ENCODE results near the gene HLA-DOB. TPM values are rescaled to one million over a fixed set of nuclear protein-coding genes. Genes with fewer than 3 reads are reported as not detected.

The HLA-DOB gene
- not detected in 2 replicates for total RNA-seq (2014; rRNA removed; shearing (Covaris generic))

DNA sequence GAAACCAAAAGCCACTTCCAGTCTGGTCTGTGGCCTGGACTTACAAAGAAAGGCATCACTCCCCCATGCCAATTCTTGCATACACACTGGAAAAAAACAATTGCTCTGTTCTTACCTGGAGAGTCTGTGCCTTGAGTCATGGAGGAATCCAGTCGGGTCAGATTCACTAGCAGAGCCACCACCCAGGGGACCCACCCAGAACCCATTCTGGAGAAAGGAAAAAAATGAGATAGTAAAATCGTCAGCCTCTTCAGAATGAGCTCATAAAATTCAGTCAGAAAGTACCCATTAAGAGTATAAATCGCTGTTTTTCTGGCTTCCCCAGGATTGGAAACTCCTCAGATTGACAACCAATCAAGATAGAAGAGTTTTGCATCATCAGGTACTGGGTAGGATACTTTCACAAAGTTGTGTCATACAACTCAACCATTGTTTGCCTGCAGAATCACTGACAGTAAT, at the start of gene HLA-DOB:
HLA-DOB (minus strand) TSS at position 257 of the 459 bp plus-strand sequence; CDS start at position 206, 51 bp downstream.
- peak; percentile 65 for DNase-seq (ENCODE audit: low spot score)

DNA sequence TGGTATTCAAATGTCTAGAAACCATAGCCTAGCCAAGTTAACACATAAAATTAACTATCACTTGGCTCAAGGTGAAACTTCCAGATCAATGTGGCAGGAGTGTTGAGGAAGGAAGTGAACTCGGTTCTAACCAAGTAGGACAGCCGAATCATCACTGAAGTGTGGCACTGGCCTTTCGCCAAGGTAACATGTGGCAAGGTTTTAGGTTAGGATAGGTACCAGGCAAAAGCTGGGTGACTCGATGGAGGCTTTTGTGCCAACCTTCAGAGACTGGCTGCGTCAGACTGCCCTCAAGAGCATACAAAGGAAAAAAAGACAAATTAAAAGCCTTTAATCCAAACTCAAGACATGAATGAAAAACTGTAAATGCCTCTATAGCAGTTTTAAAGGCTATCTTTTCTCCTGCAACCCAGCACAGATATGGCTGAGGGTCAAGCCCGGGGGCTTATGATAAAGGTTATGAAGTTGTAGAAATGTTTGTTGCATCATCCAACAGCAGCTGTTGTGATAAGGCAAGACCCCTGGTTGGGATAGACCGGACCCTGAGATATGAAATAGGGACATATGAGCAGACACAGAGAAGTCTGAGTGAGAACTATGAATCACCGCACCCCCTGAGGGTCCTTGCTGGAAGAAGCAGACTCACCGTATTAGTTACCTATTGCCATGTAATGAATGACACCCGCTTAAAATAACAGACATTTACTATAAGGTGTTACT, 49.1 kb upstream of the HLA-DOB start:
- no peak for DNase-seq (ENCODE audit: low spot score)

DNA sequence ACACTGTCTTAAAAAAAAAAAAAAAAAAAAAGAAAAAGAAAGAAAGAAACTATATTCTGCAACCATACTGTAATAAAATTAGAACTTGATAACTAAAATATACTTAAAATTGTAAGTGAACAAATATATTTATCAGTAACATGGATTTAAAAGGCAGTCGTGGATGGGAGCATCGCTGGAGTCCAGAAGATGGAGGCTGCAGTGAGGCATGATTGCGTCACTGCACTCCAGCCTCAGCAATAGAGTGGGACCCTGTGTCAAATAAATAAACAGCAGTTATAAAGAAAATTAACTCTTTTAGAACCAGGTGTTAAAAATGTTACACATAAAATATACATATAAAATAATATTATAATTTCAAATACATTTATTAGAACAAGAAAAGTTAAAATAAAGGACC, 45.9 kb upstream of the HLA-DOB start:
- no peak for DNase-seq (ENCODE audit: low spot score)

DNA sequence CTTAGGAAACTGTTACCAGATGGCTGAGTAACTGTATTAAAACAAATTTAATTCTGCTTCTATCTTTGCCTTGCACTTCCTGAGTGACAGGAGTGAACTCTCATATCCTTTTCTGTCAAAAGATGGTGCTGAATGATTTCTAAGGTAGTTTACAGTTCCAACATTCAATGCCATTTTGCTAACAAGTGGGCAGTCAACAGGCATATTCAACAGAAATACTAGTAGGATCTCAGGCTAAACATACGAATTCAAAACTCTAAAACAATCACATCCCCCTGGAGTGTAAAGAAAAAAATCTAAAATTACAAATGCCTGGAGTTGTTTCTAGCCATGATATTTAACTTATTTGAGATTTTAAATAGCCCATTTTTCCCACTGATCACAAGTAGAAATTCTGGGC, 43.9 kb upstream of the HLA-DOB start:
- DNase-seq (ENCODE audit: low spot score) = no peak

DNA sequence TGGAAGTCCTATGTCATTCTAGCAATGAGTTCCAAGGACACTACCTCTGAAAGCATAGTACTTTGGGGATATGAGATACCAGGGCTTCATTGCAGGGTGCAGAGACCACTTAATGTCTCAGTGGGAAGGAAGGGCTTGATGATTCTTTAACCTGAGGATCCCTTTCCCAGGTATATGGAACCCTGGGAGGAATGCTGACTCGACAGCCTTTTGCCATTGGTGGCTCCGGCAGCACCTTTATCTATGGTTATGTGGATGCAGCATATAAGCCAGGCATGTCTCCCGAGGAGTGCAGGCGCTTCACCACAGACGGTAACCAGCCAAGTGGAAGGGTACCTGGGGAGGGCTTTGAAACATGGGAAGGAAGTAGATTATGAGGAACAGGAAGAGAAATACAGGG, 41.4 kb upstream of the HLA-DOB start:
- no peak for DNase-seq (ENCODE audit: low spot score)

DNA sequence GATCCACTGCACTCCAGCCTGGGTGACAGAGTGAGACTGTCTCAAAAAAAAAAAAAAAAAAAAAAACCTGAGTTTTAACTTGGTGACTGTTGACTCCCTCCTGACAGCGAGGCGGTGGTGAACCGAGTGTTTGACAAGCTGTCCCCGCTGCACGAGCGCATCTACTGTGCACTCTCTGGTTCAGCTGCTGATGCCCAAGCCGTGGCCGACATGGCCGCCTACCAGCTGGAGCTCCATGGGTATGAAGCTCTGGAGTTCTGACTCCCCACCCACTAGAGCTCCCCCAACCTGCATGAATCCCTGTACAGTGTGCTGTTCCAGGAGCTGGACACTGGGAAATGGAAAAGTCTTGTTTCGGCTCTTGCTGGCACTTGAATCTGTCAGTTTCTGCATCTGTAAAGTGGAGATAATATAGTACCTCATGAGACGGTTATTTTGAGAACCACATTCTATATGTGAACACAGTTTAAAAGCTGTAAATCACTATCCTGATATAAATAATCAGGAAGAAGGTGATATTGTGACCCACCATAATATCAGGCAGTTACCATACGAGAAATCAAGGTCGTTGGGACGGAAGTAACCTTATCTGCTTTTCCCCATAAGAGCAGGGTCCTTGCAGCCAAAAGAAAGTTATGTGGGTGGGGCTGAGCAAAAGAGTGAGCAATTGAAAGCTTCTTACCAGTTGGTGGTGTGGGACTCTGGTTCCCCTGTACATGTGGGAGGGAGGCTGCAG, 40.5 kb upstream of the HLA-DOB start:
- DNase-seq (ENCODE audit: low spot score) = no peak

DNA sequence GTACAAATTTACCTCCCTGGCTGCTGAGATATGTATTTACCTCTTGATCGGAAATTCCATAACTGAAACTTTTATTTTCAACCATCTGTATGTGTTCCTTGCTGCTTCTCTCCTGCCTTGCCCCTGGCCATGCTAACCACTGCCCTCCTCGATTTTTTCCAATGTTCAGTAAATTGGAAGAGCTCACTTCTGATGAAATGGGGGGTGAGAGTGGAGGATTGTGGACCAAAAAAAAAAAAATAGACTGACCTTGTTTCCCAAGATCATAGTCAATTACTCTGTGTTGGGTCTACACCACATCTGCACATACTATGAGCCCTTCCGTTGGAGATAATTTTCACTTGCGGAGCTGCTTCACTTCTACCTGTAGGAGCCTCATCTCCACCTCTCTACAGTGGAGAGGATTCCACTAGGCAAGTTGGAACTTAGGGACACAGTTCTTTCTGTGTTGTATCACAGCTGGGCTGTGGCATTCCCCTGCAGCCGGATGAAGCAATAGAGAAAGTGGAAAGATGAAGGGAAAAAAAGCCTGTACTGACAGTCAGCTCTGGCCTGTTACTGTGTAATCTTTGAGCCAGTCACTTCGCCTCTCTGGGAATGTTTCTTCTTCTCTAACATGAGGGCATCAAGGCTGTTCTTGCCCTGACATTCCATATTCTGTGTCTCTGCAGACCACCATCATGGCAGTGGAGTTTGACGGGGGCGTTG, 38.8 kb upstream of the HLA-DOB start:
- no peak for DNase-seq (ENCODE audit: low spot score)

DNA sequence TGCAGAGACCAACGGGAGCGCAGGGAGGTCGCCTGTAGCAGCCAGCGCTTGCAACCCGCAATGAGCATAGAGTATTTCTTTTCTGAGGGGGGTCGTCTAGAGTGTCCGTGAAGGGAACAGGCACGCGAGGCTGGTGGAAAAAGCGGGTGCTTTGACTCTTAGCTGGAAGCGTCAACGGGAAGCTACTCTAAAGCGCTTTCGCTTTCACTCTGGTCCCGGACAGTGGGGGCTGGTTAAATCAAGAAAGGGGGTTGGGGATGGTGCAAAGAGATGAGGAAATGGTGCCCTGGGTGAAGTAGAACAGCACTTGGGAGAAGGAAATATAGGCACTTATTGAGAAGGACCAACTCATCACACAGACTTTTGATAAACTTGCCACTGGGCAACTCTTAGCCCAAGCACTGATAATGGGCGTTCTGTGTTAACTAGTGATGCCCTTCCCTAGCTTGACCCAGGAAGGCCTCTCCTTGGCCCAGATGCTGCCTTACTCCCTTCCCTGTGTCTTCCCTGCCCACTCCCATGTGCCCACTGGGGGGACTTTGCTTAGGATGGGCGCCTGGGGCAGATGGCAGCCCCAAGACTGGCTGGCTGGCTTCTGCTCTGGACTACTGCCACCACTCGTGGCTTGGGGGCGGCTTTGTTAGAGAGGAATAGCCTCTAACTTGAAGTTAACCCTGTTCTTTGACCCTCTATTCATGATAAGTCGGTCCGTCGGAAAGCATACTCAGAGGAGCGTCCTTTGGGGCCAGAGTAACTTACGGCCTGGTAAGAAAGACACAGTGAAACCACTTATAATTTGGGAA, 37.8 kb upstream of the HLA-DOB start:
- no peak for DNase-seq (ENCODE audit: low spot score)

DNA sequence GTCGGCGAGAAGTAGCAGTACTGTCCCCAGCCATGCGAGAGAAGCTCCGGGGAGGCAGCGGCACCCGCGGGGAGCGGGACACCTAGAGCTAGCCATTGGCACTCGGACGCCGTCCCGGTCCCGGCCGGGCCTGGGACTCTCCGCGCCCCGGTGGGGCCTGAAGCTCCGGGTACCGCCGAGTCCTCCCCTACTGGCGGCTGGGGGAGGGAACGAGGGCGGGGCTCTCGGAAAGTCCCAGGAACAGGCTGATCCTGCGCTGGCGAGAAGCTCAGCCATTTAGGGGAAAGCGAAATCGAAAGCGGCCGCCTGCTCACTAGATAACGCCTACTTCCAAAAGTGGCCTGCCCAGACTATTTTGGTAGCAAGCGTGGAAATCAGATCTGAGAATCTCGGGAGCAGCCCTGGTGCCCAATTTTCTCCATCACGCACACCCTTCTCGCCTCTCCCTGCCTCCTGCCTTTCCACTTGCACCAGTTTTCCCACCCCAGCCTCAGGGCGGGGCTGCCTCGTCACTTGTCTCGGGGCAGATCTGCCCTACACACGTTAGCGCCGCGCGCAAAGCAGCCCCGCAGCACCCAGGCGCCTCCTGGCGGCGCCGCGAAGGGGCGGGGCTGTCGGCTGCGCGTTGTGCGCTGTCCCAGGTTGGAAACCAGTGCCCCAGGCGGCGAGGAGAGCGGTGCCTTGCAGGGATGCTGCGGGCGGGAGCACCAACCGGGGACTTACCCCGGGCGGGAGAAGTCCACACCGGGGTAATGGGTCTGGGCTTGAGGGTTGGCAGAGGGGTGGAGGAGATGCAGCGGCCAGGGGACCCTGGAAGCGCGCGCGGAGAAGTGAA, 37.0 kb upstream of the HLA-DOB start, which contains the start of the genes PSMB9 and TAP1:
PSMB9 (plus strand) TSS at position 652 of the 835 bp plus-strand sequence; CDS start at position 690, 38 bp downstream.
TAP1 (minus strand) TSS at position 164 of the 835 bp plus-strand sequence; CDS start at position 96, 68 bp downstream.
- DNase-seq (ENCODE audit: low spot score) = peak; percentile 92

DNA sequence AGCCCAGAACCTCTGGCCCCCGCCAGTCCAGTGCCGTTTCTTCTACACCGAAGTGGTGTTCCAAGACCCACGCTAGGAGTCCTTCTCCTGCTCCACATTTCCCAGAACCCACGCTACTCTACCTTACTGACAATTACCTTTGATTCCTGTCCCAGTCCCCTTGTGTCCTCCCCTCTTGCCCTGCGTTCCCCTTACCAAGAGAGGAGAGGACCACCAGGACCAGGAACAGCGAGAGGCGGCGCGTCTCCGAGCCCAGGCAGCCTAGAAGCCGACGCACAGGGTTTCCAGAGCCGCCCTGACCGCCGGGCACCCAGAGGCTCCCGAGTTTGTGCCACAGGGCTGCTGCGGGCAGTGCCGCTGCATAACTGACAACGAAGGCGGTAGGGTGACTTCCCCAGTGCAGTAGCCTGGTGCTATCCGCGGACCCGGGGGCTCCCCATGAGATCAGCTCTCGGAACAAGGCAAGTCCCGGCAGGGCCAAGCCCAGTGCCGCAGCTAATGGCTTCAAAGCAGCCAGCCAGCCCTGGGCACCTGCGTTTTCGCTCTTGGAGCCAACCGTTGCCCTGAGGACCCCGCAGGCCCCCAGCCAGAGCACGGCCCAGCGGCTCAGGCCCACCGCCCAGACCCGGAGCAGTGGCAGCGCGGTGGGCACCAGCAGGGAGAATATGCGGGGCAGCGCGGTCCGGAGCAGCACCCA, 36.2 kb upstream of the HLA-DOB start:
- peak; percentile 39 for DNase-seq (ENCODE audit: low spot score)

DNA sequence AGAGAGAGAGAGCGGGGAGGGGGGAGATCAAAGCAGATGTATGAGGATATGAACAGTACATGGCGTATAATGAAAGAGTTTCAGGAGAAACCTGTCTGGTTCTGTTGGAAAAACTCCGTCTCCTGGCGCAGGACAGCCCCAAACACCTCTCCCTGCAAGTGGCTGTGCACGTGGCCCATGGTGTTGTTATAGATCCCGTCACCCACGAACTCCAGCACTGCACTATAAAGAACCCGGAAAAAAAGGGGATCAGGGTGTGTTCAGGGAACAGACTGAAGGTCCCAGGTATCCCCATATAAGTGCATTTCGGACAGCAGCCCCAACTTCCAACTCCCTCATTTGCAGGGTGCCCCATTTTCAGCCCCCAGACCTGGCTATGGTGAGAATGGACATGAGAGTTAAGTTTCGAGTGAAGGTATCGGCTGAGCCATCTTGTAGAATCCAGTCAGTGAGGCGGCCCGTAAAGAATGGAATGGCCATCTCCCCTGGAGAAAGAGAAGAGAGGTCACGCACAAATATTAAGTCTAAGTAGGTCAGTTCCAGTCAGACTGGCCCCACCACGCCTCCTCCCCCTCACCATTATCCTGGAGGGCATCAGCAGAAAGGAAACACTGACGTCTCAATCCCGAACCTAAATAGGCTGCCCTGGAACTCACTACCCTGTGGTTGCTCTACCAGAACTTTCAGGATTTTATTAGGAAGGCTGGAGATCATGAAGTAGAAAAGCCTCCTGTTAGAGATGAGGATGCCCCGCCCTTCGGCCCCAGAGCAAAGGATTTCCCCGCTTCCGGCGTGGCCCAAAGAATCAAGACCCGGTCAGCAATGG, 35.4 kb upstream of the HLA-DOB start:
- DNase-seq (ENCODE audit: low spot score) = no peak

DNA sequence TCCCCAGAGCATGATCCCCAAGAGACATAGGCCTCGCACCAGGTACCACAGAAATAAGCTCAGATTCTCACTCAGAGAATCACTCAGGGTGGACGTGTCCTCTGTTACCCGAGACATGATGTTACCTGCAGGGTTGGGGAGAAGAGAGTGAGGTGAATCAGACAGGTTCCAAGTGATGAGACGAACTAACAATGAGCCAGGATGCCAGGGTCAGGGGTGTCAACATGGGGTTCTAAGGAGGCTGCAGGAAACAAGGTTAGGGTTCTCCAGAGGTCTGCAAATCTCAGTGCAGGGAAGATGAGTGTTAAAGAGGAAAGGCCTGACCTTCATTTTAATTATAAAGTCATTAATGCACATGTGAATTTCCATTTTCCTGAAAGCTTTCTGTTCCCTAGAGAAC, 34.2 kb upstream of the HLA-DOB start:
- no peak for DNase-seq (ENCODE audit: low spot score)

DNA sequence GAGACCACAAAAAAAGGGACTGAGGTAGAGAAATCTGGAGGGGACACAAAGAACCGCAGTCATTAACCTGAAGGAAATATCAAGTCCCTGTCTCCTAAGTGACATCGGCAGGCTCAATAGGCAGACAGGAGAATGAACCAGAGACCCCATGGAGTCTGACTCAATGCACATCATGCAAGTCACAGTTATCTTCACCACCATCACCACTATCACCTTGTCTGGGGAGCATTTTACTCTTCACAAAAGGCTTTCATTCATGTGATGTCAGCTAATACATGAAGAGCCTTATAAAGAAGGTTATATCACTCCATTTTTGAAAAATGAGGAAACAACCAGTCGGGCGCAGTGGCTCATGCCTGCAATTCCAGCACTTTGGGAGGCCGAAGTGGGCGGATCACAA, 32.3 kb upstream of the HLA-DOB start:
- DNase-seq (ENCODE audit: low spot score) = no peak

DNA sequence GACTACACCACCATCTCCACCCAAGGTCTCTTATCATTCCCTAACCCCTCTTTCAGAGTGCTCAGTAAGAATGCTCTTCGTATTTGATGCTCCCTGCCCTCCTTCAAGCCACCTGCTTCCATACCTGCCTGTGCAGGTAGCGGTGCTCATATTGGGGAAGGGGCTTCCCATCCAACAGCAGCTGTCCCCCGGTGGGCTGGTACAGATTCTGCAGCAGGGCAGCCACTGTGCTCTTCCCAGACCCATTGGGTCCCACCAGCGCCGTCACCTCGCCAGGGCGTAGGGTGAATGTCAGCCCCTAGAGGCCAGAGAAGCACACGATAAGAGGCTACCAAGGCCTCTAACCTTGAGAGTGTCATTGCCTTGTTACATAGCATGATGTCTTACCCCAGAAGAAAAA, 31.0 kb upstream of the HLA-DOB start:
- DNase-seq (ENCODE audit: low spot score) = no peak

DNA sequence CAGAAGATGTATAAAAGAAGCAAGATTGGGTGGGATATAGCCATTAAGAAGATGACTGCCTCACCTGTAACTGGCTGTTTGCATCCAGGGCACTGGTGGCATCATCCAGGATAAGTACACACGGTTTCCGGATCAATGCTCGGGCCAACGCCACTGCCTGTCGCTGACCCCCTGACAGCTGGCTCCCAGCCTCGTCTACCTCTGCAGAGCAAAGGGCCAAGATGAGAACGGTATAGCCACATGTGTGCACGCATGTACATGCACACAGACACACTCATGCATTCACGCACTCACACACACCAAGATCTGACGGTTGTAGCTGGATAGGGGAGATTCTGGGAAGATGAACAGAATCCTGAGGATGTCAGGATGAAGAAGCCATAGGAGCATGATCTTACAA, 30.2 kb upstream of the HLA-DOB start:
- DNase-seq (ENCODE audit: low spot score) = no peak

DNA sequence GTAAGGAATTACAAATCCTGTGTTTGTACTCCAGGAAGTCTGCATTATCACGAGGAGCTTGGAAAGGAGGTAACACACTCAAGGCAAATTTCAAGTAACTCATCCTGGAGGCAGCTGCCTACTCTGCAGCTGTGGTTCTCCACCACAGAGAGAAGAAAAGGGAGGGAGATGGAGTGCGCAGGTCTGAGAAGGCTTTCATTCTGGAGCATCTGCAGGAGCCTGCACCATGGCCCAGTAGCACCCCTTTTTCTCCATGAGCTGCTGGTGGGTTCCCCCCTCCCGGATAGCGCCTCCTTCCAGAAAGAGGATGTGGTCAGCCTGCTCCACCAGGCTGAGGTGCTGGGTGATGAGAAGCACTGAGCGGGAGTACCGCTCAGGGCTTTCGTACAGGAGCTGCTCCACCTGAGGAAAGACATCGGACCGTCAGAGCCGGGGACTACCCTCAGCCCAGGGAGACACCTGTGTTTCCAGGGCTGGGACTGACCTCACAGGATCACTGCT, 28.6 kb upstream of the HLA-DOB start:
- DNase-seq (ENCODE audit: low spot score) = no peak

DNA sequence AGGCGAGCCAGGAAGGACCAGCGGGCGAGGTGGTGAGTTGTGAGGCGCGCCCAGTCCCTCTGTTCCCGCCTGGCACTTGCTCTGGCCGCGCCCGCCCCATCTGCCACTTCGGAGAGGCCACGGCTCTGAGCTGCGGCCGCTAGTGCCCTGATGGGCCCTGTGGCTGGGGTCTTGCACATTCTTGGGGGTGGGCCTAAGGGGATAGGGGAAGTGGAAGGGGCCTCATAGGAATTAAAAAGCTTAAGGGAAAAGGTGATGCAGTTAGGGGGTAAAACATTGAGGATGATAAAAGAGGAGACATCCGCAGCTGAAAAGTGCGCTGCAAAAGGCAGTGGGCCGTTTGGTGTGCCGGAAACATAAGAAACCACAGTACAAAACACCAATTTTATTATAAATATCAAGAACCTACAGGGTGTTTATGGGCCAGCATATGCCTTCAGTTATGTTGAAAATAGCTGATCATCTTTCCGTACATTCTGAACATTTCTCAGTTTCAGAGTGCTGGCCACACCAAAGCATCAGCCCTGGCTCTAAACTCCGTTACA, 28.1 kb upstream of the HLA-DOB start:
- DNase-seq (ENCODE audit: low spot score) = no peak

Measured in HT-29 (cell line).